IPS-NIHi7 (cell line): Measurements from ENCODE around the gene DERL2.

Source experiments
- DNase-seq: peaks from one replicate; pipeline ENCODE4 v3.0.0; 2012; ENCODE audit warnings: mixed read lengths; ENCODE audit errors: extremely low spot score

Gene DERL2

DNA sequence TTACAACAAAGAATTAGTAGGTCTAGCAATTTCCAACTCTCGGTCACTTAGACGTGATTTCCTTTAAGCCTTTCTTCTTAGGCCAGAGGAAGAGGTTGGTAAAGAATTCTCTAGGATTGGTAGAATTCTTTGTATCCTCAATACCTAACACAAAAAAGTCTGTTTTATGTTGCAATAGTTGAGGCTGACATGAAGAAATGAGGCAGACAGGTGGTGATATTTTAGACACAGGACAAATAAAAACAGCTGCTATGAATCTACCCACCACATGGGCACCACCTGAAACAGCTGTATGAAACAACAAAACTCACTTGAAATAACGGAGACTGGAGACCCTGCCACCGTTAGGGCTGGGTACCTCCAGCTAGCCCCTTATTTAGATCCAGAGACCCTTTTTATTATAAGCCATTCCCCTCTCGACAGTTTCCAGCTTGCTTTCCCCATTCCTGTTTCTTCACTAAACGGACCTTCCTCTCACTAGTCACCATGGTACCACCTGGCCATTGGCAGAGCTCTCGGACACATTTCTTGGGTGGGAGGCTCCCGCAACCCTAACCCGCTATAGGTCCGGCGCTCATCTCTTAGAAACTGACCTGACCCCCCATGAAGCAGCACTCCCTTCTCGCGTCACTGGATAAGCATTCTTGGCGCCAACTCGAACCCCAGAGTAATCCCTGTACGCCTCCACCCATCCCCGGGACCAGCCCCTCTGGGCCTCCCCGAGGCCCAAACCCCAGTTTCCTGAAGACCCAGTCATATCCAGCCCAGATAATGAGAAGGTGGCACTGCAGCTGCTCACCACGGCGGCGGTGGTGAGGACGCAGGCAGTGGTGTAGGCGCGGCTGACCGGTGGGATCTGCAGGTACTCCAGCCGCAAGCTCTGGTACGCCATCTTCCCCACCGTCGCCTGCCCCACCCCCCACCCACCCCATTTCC, at the start of gene DERL2:
TSS of gene DERL2 (minus strand) at position 909 of the 936 bp plus-strand sequence. CDS start at position 892, 17 bp downstream.
- peak; percentile 43 for DNase-seq

DNA sequence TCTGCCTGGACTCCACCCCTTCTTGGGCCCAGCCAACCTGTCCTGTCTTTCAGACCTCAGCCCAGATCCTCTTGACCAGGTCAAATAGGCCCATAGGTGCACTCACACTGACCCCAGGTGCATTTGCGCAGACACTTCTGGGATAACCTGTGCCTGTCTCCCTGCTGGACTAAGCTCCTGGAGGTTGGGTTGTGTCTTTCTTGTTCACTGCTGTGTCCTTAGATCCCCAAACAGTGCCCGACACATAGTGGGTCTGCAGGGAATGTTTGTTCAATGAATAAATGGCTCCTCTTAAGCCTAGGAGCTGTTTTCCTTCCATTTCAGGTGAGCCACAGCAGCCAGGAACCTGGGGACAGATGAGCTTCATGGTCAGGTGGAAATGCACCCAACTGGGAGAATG, 49.5 kb upstream of the DERL2 start:
- no peak for DNase-seq

DNA sequence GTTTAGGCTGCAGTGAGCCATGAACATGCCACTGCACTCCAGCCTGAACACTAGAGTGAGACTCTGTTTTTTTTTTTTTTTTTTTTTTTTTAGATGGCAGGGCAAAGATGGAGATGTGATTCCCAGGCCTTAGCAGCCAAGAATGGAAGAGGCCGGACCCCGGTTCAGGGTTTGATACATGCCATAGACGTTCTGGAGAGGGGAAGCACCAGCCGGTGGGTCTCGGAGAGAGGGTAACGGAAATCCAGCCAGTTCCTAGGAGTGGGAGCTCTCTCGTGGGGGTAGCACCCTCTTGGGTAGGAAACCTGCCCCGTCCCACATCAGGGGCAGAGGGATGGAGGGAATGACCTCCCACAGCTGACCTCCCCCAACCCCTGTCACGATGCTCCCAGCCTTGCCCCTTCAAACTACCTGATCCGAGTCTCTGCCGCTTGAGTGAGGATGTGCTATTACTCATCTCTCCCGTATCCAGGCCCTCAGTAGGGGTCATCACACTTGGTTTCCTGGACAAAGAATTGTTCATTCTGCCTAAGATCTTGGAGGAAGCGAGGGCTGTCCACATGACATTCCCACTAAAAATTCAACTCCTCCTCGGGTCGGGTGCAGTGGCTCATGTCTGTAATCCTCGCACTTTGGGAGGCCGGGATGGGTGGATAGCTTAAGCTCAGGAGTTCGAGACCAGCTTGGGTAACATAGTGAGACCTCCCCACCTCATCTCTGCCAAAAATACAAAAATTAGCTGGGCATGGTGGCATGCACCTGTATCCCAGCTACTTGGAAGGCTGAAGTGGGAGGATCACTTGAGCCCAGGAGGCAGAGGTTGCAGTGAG, 47.7 kb upstream of the DERL2 start:
- DNase-seq, result no peak

DNA sequence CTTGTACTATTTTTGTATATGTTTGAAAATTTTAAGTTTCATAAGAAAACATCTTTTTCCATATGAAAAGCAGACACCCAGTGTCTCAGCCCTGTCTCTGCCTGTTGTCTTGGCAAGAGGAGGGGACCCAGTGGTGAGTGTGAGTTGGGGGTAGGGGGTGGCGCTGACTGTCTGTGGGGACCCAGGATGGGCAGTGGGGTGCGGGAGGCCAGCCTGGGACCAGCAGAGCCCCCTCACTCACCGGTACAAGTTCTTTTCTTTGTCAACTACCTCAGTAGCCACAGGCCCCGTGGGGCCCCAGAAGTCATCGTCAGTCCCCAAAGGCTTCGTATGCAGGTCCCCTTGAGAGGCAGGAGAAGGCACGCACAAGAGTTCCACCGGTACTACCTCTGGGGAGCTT, 46.6 kb upstream of the DERL2 start:
- DNase-seq, result no peak

DNA sequence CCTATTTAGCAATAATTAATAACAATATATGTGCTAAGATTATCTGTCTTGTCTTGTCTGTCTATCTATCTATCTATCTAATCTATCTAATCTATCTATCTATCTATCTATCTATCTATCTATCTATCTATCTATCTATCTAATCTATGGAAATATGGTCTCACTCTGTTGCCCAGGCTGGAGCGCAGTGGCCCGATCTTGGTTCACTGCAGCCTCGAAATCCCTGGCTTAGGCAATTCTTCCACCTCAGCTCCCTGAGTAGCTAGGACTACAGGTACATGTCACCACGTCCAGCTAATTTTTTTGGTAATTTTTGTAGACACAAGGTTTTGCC, 45.1 kb upstream of the DERL2 start:
- DNase-seq, result no peak

DNA sequence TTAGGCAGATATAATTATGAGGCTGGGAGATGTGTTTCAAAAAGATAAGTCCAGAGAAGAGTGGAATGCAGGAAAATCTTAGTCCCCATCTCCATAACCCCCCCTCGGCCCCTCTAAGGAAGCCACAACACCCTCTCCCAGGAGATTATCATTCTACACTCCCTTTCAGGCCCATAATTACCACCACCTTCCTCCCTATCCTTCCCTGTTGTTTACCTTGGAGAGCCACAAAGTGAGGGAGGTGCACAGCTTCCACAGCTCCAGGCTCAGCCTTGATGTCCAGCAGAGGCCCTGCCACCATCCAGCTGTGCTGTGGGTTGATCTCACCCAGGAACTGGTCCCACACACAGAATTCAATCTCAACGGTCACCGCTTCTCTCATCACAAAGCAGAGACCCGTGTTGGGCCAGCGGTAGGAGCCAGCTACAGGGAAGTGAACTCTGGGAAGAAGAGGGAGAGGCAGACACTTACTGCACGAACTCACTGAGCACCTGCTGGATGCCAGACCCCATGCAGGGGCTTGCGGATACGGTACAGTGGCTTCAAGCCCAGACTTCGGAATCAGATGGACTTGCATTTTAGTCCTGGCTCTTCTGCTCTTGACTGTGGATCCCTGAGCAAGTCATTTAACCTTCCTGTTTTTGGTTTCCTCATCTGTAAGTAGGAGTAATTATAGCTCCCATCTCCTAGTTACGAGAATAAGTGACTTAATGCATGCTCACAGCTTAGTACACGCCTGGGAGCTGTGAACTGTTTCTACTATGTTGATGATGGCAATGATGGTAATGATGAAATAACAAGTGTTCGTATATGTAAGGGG, 44.5 kb upstream of the DERL2 start:
- DNase-seq, result no peak

DNA sequence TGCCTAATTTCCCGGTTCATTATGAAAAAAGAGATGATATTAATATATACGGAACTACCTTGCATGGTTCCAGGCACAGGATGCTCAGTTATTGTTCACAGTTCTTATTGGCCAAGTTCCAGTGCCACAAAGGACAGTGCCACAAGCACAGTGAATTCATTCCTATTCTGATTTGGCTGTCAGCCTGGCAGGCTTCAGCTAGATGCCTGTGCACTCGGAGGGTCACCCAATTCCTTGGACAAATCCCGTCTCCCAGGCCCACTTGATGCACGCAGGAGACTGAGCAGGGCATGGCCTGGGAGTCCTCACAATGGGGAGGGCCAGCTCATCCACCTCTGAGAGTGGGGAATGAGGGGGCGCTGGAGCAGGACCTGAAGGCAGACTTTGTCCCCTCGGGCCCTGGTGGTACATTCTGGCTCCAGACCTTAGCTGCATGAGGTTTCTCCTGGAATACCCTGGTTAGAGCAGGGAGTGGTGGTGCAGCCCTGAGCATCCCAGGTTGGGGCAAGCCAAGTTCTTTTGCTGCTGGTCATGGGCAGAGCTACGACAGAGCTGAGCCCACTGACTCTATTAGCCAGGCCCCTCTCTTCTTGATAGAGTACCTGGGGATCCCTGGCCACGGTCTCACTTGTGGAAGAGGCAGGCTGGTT, 41.7 kb upstream of the DERL2 start:
- no peak for DNase-seq

DNA sequence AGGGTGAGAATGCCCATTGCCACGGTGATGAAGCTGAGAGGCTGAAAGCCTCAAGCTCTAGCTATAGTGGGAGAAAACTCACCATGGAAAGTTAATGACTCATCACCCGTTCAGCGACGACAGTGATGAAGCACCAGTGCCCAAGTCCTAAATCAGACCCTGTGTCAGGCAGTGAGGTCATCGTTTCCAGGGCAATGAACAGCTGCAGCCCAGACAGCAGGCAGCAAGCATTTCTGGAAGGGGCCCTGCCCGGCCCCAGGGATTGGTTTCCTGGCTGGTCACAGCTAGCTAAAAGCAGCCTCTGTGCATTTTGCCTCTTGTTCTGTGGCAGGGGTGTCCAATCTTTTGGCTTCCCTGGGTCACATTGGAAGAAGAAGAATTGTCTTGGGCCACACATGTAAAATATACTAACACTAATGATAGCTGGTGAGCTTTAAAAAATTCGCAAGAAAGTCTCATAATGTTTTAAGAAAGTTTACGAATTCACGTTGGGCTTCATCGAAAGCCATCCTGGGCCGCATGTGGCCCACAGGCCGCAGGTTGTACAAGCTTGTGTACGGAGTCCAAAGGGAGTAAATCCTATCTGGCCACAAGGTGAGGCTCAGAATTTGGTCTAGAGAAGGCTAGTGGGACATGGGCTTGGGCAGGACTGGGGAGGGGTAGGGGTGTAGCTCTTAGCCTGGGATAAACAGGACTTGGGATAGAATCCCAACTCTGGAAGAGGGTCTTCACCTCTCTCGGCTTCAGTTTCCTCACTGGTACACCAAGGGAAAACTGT, 41.0 kb upstream of the DERL2 start:
- DNase-seq, result peak; percentile 29

DNA sequence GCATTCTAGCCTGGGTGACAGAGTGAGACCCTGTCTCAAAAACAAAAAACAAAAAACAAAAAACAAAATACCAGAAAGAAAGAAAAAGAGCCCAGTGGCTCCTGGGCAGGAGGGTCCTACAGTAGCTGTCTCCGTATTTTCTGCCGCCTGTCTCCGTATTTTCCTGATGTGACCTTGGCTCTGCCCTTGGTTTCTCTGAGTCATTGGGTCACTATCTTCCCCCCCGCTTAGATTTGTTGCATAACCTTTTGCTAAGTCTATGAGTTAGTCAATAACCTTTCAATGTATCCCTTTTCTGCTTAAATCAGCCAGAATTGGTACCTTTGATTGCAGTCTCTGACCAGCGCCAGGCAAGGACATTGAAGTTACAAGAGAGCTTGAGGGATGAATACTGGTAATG, 37.3 kb upstream of the DERL2 start:
- DNase-seq, result no peak

DNA sequence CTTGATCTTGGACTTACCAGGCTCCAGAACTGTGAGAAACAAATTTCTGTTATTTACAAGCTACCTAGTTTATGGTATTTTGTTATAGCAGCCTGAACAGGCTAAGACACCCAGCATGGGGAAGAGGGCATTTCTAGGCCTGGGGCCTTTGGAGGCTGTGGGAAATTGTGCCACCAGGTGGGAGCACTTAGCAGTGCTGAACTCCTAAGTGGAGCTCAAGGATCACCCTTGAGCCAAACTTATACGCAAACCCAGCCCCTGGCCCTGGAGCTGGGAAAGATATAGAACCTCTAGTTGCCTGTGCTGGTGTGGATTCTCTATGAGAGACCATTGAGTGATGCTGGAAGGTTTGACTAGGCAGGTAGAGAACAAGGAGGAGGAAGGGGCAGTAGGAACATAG, 36.5 kb upstream of the DERL2 start:
- no peak for DNase-seq

DNA sequence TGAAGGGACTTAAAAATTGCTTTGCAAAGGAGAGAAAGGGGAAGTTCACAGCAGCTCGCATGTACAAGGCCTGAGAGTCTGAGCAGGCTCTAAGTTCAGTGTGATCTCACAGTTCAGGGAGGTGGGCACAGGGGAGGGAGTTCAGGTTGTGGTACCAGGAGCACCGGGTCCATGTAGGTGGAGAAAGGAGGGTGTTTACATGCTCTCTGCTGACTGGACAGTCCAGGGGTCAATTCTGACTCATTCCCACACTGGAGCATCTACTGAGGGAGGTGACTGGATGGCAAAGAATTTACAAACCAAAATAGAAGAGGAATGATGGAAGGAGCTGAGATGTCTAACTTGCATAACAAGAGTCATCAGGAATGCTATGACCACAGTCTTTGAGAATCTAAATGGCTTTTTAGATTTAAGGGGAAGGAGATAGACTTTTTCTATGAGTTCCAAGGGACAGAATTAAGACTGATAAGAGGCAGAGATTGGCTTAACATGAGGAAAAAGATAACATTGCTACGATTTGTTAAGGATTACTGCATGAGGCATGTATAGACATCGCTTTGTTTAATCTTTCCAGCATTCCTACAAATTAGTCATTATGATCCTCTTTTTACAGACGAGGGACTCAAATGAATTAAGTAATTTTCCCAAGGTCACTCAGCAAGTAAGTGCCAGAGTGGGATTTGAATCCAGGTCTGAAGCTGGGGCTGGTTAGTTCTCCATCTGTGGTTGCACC, 30.2 kb upstream of the DERL2 start:
- no peak for DNase-seq

DNA sequence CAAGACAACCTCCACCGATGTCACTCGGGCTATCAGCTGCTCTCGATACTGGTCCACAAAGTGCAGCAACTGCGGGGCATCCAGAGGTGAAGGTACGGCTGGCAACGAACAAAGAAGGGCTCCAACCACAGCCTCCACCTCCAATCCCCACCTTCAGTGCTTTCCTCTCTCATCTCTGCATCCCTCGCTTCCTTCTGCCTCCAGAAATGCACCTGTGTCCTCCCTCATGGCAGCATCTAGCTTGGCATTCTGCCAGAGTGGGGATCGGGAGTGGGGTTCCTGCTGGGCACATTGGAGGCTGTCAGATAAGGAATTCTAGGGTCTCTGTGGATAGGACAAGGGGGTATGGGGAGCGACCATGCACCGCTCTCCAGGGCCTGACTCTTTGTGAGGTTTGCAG, 29.0 kb upstream of the DERL2 start:
- DNase-seq, result no peak

DNA sequence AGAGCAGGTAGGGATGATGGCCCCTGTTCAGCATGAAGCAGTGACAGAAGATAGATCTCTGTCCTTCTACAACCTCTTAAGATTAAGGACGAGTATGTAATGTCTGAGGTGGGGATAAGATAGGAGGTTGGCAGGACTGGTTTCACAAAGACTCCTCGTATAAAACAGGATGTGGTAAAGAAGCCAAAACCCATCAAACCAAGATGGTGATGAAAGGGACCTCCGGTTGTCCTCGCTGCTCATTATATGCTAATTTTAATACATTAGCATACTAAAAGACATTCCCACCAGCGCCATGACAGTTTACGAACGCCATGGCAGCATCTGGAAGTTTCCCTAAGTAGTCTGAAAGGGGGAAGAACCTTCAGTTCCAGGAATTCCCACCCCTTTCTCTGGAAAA, 27.6 kb upstream of the DERL2 start:
- no peak for DNase-seq

DNA sequence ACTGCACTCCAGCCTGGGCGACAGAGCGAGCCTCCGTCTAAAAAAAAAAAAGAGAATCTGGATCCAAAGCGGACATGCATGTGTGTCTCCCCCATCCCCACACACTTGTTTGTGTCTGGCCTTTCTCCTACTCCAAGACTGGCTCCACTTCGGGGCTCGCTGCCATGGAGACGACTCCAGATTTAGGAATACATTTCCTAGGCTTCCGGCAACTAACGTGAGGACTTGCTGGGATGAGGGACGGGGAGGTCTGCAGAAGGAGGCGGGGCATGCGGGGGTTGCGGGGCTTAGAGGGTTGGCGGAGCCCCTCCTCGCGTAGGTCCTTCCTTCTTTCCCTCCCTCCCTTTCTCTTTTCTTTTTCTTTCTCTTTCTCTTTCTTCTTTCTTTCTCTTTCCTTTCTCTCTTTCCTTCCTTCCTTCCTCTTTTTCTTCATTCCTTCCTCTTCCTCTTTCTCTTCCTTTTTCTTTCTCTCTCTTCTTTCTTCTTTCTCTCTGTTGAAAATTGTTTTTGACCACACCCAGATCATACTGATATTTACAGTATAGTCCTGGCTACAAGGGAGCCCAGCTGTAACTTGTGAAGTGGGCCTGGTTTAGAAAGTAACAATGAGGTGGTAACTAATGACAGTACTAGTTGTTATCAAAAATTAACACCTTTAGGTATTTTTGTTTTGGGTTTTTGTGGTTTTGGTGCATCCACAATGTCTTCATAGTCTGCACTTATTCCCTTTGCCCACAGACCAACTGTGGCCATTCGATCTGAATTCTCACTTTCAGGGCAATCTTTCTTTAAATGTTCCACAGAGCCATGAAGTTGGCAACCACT, 25.6 kb upstream of the DERL2 start:
- DNase-seq, result peak; percentile 41

DNA sequence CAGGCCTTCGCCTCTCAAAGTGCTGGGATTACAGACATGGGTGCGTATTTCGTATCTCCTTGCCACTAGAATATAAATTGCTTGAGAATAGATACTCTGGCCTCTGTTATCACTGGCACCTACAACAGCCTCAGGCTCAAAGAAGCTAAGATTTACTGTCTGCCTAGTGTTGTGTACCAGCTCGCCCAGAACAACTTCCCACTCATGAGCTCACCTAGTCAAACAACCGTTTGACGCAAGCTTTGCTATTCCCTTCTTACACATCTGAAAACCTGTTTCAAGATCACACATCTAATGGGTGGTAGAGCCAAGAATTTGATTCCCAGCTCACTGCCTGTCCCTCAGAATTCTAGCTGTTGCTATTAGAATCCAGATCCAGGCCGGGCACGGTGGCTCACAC, 24.8 kb upstream of the DERL2 start:
- no peak for DNase-seq

DNA sequence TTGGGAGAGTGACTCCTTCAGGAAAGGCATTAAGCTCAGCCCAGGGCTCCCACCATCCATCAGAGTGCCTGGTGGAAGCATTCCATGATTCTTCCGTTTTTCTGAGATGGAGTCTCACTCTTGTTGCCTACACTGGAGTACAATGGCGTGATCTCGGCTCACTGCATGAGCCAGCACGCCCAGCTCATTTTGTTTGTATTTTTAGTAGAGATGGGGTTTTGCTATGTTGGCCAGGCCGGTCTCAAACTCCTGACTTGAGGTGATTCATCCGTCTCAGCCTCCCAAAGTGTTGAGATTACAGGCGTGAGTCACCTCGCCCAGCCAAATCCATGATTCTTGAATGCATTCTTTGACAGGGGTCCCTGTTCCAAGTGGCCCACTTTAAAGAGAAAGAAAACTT, 23.5 kb upstream of the DERL2 start:
- no peak for DNase-seq

DNA sequence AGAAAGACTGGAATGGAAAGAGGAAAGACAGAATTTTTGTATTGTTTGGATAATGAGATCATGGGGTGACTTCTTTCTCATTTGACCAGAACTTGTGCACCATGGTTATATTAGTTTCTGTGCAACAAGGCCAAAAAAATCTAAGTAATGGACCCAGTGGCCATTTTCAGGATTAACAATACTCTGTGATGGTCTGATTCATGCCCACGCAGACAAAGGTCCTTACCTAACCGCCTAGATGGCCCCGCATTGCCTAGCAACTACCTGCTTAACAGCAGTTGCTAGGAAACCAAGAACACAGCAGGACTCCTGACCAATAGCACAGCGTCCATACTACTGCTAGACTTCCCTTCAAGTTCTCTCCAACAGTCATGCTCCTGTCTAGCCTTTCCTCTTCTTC, 22.8 kb upstream of the DERL2 start:
- DNase-seq, result peak; percentile 37

DNA sequence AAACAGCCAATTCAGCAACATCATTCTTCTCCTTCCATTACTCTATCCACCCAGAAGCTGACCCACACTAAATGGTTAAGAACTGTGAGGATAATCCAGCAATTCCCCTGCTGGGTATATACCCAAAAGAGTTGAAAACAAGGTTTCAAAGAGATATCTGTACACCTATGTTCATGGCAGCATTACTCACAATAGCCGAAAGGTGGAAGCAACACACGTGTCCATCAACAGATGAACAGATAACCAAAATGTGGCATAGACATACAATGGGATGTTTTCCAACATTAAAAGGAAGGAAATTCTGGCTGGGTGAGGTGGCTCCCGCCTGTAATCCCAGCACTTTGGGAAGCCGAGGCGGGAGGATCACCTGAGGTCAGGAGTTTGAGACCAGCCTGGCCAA, 20.3 kb upstream of the DERL2 start:
- no peak for DNase-seq

DNA sequence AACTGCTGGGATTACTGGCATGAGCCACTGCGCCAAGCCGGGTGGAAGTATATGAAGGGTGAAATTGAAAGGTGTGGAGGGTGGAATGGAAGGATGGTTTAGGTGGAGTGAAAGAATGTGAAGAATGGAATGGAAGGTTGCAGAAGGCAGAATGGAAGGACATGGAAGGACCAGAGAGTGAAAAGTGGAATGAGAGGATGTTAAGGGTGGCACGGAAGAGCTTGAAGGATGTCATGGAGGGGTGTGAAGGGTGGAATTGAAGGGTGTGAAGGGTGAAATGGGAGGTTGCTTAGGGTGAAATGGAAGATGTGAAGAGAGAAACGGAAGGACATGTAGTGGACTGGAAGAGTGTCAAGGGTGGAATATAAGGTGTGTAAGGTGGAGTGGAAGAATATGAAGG, 16.6 kb upstream of the DERL2 start:
- DNase-seq, result no peak
